Myocyte (in vitro differentiated cells): ENCODE measurements around the gene DSCAML1. TPM values are rescaled to one million over a fixed set of nuclear protein-coding genes. Genes with fewer than 3 reads are reported as not detected.

Experiments
- DNase-seq: peaks from one replicate; pipeline ENCODE4 v3.0.0-alpha.2; 2012; ENCODE audit warnings: low read depth
- total RNA-seq: library from RNA; depleted of rRNA; stranded (reverse); fragments of >200 nt; gene quantifications from 2 replicates; pipeline ENCODE4 v1.2.3, GENCODE V29; 2014

The DSCAML1 gene
- total RNA-seq, 1 donor from 2014 or later = not detected

- no peak for DNase-seq
Measured at GRCh38 chr11:117435326-117435725, 361.7 kb downstream of the DSCAML1 start.

DNA sequence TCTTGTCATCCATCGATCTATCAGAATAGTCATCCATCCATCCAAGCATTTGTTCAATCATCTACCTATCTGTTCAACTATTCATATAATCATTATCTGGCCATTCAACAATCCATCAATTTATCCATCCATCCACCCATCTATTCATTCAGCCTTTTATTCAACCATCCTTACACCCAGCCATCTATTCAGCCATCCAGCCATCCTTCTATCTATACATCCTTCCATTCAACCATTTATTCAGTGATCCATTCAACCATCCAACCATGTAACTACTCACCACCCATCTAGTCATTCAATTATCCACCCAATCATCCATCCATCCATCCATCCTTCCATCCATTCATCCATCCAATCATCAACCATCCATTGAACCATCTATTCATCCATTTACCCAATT is 362.5 kb downstream of the DSCAML1 start:
- DNase-seq = no peak

DNA sequence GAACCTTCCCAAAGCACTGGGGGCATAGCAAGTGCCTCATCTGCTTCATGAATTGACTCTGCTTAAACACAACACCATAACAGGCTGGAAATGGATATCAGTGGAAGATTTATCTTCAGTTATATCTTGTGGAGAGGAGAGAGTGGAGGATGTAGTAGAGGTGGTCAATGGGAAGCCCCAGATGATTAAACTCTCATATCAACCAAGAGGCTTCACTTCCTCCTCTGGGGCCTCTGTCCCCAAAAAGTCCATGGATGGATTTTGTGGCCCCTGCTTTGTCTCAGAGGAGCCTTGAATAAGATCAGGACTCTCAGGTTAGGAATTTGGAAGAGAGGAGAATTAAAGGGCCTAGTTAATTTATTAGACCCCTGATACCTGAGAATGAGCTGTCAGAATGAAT is 363.3 kb downstream of the DSCAML1 start:
- DNase-seq = no peak

DNA sequence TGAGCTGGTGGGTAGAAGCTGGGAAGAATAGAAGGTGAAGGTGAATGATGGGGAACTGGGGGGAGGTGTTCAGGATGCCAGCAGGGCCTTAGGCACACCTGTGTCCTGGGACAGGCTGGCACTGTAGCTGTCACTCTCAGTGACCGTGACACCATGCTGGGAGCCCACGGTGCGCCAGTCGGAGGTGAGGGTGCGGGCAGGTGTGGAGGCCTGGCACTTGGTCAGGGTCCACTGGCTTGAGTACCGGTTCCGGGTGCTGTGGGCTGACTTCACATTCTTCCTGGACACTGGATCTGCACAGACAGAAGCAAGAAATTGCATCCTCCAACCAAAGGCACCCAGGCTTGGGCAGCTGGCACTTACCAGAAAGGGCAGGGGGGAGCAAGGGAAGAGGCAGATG is 365.6 kb downstream of the DSCAML1 start:
- DNase-seq = peak; percentile 9

- peak; percentile 31 for DNase-seq
Measured at GRCh38 chr11:117430293-117430955, 366.6 kb downstream of the DSCAML1 start.

GRCh38 chr11:117428856-117429229 is 368.2 kb downstream of the DSCAML1 start:
- DNase-seq = no peak

DNA sequence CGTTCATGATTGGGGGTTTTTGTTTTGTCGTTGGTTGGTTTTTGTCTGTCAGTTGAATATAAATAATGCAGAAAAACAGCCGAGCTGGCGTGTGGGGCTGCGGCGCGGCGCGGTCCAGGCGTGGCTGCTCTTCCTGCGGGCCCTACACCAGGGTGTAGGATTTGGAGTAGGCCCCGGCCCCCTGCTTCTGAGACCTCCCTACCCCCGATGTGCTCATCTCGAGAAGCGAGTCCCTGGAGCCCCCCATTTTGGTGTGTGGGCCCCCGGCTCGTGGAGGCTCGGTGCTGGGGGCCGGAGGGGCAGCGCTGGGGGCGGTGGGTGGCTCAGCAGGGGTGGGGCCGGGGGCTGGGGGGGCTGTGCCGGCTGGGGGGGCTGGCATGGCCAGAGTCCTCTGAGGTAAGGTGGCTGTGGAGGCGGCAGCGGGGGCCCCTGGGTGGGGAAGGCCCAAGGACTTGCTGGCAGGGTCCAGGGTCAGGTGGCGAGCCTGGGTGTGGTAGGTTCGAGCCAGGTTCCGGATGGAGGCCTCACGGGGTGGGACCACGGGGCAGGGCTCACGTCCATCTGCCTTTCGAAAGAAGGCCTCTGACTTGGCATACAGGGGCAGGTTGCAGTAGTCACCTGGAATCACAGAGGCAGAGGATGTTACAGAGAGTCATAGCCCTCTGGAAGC is 368.7 kb downstream of the DSCAML1 start:
- DNase-seq = no peak

DNA sequence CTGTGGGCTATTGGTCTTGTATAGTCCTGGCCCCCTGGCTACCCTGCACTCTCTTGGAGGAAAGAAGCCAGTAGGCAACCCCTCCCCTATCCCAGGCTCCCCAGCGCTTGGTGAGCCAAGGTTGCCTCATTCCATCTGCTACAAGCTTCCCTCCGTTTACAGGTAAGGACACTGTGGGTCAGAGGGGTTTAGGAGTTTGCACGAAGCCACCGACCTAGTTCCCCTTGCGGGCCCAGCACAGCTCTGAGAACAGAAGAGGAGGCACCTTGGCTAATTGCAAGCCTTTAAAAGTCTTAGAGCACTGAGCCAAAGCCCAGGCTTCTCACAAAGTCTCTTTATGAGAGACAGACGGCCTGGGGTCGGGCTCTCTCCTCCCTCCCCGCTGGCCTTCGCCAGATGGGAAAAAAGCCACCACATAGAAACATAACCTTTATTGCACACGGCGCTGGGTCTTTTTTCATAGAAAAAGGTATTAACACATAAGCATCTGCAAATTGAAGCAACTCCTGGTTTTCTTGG is 369.6 kb downstream of the DSCAML1 start:
- DNase-seq = no peak

- no peak for DNase-seq
Measured at GRCh38 chr11:117426941-117427340, 370.1 kb downstream of the DSCAML1 start.

GRCh38 chr11:117426297-117426685 is 370.7 kb downstream of the DSCAML1 start:
- peak; percentile 57 for DNase-seq

DNA sequence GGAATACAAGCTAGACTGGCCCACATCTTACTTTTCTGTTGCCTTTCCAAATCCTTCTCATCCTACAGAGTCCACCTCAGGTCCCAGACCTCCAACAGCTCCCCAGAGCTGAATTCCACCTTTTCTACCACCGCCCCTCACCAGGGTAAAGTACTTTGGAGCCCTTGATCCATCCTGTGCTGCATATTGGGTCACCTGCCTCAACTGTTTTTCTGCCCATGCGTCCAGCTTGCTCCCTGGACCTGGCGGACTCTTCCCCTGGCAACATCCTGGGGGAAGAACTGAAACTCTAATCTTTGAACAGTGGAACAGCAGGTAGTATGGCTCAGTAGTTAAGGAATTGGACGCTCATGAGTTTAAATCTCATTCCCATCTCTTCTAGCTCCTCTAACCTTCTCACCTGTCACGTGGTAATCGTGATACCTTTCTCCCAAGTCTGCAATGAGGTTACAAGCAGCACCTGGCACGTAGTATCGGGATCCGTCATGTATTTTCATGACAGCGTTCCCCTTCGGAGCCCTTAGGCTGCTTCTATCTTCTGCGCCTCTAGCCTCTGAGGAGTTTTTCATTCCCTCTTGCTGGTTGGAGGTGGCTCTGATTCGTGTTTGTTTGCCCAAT is 371.2 kb downstream of the DSCAML1 start:
- no peak for DNase-seq

GRCh38 chr11:117424781-117425180 is 372.2 kb downstream of the DSCAML1 start:
- DNase-seq = no peak

DNA sequence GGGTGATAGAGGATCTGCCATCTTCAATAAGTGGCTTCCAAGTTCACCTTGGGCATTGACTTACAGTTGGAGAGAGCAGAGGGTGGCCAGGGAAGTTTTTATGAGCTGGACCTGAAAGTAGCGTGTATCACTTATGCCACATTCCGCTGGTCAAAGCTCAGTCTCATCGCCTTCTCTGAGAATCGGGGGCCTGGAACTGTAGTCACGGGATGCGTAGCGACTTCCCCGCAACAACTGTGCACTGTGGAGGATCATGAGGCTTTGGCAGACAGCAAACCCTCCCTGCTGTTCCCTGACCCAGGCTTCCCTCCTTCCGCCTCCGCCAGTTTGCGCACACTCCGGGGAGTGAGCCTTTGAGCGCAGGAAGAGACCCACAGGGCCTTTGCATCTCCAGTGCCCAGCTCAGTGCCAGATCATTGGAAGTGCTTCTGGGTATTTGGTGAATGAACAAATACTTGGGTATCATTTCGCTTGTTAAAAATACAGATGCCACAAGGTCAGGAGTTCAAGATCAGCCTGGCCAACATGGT is 373.9 kb downstream of the DSCAML1 start:
- no peak for DNase-seq

GRCh38 chr11:117421476-117421875 is 375.5 kb downstream of the DSCAML1 start:
- no peak for DNase-seq

- DNase-seq = no peak
Measured at GRCh38 chr11:117421041-117421440, 376.0 kb downstream of the DSCAML1 start.

GRCh38 chr11:117420598-117420997 is 376.4 kb downstream of the DSCAML1 start:
- no peak for DNase-seq

GRCh38 chr11:117420143-117420485 is 376.9 kb downstream of the DSCAML1 start:
- DNase-seq = no peak

- peak; percentile 4 for DNase-seq
Measured at GRCh38 chr11:117419482-117420142, 377.4 kb downstream of the DSCAML1 start.

DNA sequence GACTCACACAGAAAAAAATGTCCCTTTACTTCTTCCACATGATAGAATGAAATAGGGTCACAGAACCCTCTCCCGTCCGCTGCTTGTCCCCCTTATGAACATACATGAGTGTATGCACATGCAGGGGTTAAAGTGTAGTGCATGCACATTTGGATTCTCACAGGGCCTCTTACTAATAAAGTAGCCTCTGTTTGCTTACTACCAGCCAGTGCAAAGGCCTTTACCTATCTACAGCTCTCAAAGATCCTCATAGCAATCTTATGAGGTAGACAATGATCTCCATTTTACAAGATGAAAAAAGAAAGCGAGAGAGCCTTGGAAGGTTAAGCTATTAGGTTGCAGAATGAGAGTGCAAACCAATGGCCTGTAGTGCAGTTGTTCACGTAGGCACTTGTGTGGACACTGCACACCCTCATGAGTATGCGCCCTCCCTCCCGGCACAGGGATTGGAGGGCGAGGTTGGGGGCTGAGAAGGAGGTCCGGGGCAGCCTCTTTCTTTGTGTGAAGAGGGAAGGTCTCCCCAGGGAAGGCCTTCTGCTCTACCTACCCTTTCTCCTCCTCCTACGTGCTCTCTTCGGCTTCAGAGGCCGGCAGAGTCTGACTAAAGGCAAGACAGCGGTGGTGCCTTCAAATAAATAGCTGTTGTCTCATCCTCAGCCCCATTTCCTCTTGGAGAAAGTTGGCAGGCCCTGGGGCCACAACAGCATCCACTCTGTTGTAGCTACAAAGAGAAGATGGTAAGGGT is 378.1 kb downstream of the DSCAML1 start:
- no peak for DNase-seq

DNA sequence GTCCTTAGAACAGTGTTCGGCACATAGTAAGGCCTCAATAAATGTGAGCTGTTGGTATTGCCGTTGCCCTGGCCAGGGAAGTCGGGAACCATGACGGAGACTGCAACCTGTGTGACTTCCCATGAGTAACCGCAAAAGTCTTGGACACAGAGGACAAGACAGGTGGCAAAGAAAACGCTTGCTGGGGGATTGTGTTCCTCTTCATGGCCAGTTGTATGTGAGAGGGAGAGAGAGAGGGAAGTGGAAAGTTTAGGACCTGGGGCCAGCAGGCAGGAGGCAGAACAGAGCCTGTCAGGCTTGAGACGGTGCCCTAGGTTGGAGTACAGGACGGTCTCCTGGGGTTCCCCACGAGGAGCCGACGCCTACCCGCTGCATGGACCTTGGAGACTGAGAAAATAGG is 379.2 kb downstream of the DSCAML1 start:
- no peak for DNase-seq

- DNase-seq = no peak
Measured at GRCh38 chr11:117417342-117417741, 379.7 kb downstream of the DSCAML1 start.
